Psoas muscle (tissue), 8 donors: ENCODE results near the gene ODAPH. TPM values are rescaled to one million over a fixed set of nuclear protein-coding genes. Genes with fewer than 3 reads are reported as not detected.
"Not testable (repeated sequence)": the region's sequence is repeated elsewhere in the genome, so short reads cannot be mapped to it uniquely, and the experiment has no call there.

Experiments
- ATAC-seq, 4 donors: fragments of 200-7000 bp; cut with Tn5 transposase; one replicate each; pipeline ENCODE4 v1.9.1; 2020; ENCODE audit warnings: moderate library complexity in 3 of 4, mild to moderate bottlenecking in 2 of 4
- DNase-seq, 2 donors: peaks; one replicate each; pipeline ENCODE4 v3.0.0-alpha.2; 2020
- H3K27ac ChIP-seq: fragments of 200-600 bp; one replicate; pipeline ENCODE4 v1.8.0; 2022
- H3K27me3 ChIP-seq, 3 donors: fragments of 200-600 bp in 1 of 3; one replicate each; pipeline versions ENCODE4 v1.6.1 to v1.8.0; 2013 to 2022; ENCODE audit warnings: low read length in 2 of 3, mild to moderate bottlenecking in 2 of 3, moderate library complexity in 1 of 3; ENCODE audit not compliant: insufficient read depth in 3 of 3
- H3K36me3 ChIP-seq, 2 donors: fragments of 200-600 bp in 1 of 2; one replicate each; pipeline versions ENCODE4 v1.6.1 to v1.8.0; 2013 to 2022; ENCODE audit warnings: low read depth in 1 of 2, mild to moderate bottlenecking in 1 of 2, moderate library complexity in 1 of 2; ENCODE audit not compliant: insufficient read depth in 1 of 2
- H3K4me1 ChIP-seq: fragments of 200-600 bp; one replicate; pipeline ENCODE4 v1.8.0; 2022
- H3K4me3 ChIP-seq: fragments of 200-600 bp; one replicate; pipeline ENCODE4 v1.8.0; 2022; ENCODE audit warnings: mild to moderate bottlenecking
- H3K9me3 ChIP-seq: fragments of 200-600 bp; one replicate; pipeline ENCODE4 v1.8.0; 2022
- CTCF ChIP-seq: fragments of 200-600 bp; IDR thresholded peaks from one replicate; pipeline ENCODE4 v1.8.0; 2022; ENCODE audit warnings: antibody characterized with exemption
- WGBS, 3 donors: extraction: QIAGEN DNeasy Blood & Tissue Kit; methylation state at CpG; one replicate each; pipeline versions ENCODE4 v1.1.6 to v1.1.7; 2013; 5-methylcytosine and 5-hydroxymethylcytosine counted together
- intact Hi-C, 2 donors: fragments of 100-400 bp; cut with DNase I; formaldehyde crosslinking; loops; one replicate each; pipeline versions ENCODE4 v1.11.0 to v1.14.2; 2022
- polyA plus RNA-seq, 3 donors: library from polyadenylated mRNA; stranded (reverse); fragments of 200-250 nt; gene quantifications; one replicate each; pipeline ENCODE4 v1.2.3, GENCODE V29; 2013
- total RNA-seq, 4 donors: library from RNA; stranded (reverse); fragmentation: NEBNext Ultra II Directional in 2 of 4; extraction: Animal tissue kit (Norgen Biotek cat#: 25700) in 2 of 4; gene quantifications; one replicate each; pipeline versions ENCODE4 v1.2.1 to v1.2.4, GENCODE V29; 2021 to 2023
- donor health status: healthy with polysubstance abuse.
- donor health status: DM: no; HTN: no; CAD: no; lungs with moderate emphysema.
- donor health status: Bipolar disorder and iron deficiency.
- donor health status: healthy.
- donor health status: DM: yes; HTN: yes; CAD: no.
- donor health status: DM: no; HTN: no; CAD: no.
- donor health status: DM: no; HTN: no; CAD: no.
- donor health status: DM: yes; HTN: yes; CAD: no.

ODAPH gene
- total and polyA plus RNA-seq, 7 donors, result 0.04 to 0.15 (median 0.10) TPM; not detected in 3

DNA sequence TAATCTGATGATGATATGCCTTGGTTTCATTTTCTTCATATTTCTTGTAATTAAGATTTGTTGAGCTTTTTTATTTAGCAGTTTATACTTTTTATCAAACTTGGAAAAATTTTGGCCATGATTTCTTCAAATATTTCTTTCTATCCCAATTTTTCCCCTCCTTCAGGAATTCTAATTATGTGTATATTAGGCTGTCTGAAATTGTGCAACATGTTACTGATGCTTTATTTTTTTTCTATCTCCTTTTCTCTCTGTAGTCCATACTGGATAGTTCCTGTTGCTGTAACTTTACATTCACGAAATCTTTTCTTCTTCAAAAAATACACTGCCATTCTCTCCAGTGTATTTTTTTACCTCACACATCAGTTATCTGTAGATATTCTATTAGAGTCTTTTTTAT is 30.8 kb upstream of the ODAPH start:
- WGBS, 3 donors, result 94 to 98% (median 95%) methylated on average over 1 of the region's 1 CpG
- no peak for ATAC-seq
- intact Hi-C loops, result no loop called here
- H3K9me3 ChIP-seq, result no peaks in the 10 kb centered on the region
- no peak overlapping the region for H3K27ac ChIP-seq
- H3K27me3 ChIP-seq, result no peaks in the 10 kb centered on the region
- H3K4me1 ChIP-seq, result no peaks in the 10 kb centered on the region
- peaks cover 0 to 88% of the 10 kb centered on the region in 2 donors for H3K36me3 ChIP-seq
- DNase-seq, result no peak
- TF ChIP-seq CTCF, result no peak
- H3K4me3 ChIP-seq, result no peak overlapping the region

DNA sequence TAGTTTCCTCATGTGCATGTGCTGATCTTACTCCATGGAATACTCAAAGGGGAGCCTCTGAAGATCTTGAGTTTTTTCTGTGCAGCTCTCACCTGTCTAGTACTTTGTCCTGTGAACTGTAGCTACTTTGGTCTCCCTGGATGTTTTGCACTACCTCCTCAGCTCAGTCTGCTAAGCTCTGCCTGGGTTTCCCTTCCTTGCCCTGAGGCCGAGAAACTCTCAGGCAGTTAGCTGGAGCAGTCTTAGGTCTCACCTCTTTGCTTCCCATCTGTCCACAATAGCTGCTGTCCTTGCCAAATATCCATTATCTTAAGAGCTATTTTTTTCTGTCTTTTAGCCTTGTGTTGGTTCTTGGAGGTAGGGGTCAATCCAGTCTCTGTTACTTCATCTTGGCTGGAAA is 30.0 kb upstream of the ODAPH start:
- Histone ChIP-seq H3K4me1 (no peaks in the 10 kb centered on the region), H3K9me3 (no peaks in the 10 kb centered on the region), H3K36me3 (peaks cover 0 to 87% of the 10 kb centered on the region in 2 donors), H3K27me3 (no peaks in the 10 kb centered on the region), H3K27ac (no peak overlapping the region), H3K4me3 (no peak overlapping the region)
- DNase-seq (no peak), ATAC-seq (no peak)
- TF ChIP-seq CTCF, result no peak
- intact Hi-C loops, result no loop called here
- 97 to 100% (median 100%) methylated on average over 1 of the region's 1 CpG for WGBS, 3 donors

- no peak overlapping the region for H3K4me3 ChIP-seq
- H3K27ac ChIP-seq, result no peak overlapping the region
- no peak for DNase-seq
- no peak for TF ChIP-seq CTCF
- no peaks in the 10 kb centered on the region for H3K4me1 ChIP-seq
- peaks cover 3 to 83% of the 10 kb centered on the region in 2 donors for H3K36me3 ChIP-seq
- intact Hi-C loops, result no loop called here
- ATAC-seq, result no peak
- H3K27me3 ChIP-seq, result no peaks in the 10 kb centered on the region
- no peaks in the 10 kb centered on the region for H3K9me3 ChIP-seq
These were observed 28.4 kb upstream of the ODAPH start for GRCh38 chr4:75527482-75527881.

GRCh38 chr4:75530556-75531322 is 25.1 kb upstream of the ODAPH start:
- H3K36me3 ChIP-seq, result peaks cover 3 to 59% of the 10 kb centered on the region in 2 donors
- 93 to 97% (median 94%) methylated on average over 2 of the region's 2 CpGs for WGBS, 3 donors

GRCh38 chr4:75531536-75532143 is 24.2 kb upstream of the ODAPH start:
- ATAC-seq, H3K9me3 ChIP-seq, intact Hi-C loops, H3K4me1 ChIP-seq, H3K27ac ChIP-seq, H3K27me3 ChIP-seq, DNase-seq, H3K4me3 ChIP-seq: not testable (repeated sequence)
- peaks cover 3 to 50% of the 10 kb centered on the region in 2 donors for H3K36me3 ChIP-seq
- 75 to 98% (median 92%) methylated on average over 7 of the region's 7 CpGs for WGBS, 3 donors

More at GRCh38 chr4:75530556-75531322, 25.1 kb upstream of the ODAPH start:
- no peak for TF ChIP-seq CTCF
- H3K27ac ChIP-seq, result no peak overlapping the region
- H3K4me1 ChIP-seq, result no peaks in the 10 kb centered on the region
- DNase-seq (no peak), ATAC-seq (no peak)
- no peaks in the 10 kb centered on the region for H3K27me3 ChIP-seq
- H3K4me3 ChIP-seq, result no peak overlapping the region
- intact Hi-C loops, result no loop called here
- no peaks in the 10 kb centered on the region for H3K9me3 ChIP-seq

GRCh38 chr4:75533339-75533887 is 22.5 kb upstream of the ODAPH start:
- H3K27me3 ChIP-seq, H3K27ac ChIP-seq, H3K4me3 ChIP-seq, intact Hi-C loops, DNase-seq, ATAC-seq, H3K4me1 ChIP-seq, H3K9me3 ChIP-seq: not testable (repeated sequence)
- peaks cover 3 to 39% of the 10 kb centered on the region in 2 donors for H3K36me3 ChIP-seq
- WGBS, 3 donors, result 95 to 96% (median 96%) methylated on average over 4 of the region's 4 CpGs

- DNase-seq, H3K9me3 ChIP-seq, H3K4me1 ChIP-seq, H3K27ac ChIP-seq, intact Hi-C loops, ATAC-seq, H3K4me3 ChIP-seq, H3K27me3 ChIP-seq: not testable (repeated sequence)
- H3K36me3 ChIP-seq, result peaks cover 8 to 39% of the 10 kb centered on the region in 2 donors
These were observed 21.9 kb upstream of the ODAPH start for GRCh38 chr4:75533926-75534325.
